GM10266 (cell line): Measurements from ENCODE around the gene CADM3.

ENCODE experiments used
- DNase-seq: peaks from one replicate; pipeline ENCODE4 v3.0.0; 2012; ENCODE audit errors: extremely low spot score
- TF ChIP-seq, protein P1 (sequence below): IDR thresholded peaks from 2 replicates; pipeline ENCODE4 v1.5.1; 2012; ENCODE audit warnings: mild to moderate bottlenecking, low read depth; ENCODE audit not compliant: control insufficient read depth, insufficient read depth; ENCODE audit errors: missing control alignments

Gene CADM3

DNA sequence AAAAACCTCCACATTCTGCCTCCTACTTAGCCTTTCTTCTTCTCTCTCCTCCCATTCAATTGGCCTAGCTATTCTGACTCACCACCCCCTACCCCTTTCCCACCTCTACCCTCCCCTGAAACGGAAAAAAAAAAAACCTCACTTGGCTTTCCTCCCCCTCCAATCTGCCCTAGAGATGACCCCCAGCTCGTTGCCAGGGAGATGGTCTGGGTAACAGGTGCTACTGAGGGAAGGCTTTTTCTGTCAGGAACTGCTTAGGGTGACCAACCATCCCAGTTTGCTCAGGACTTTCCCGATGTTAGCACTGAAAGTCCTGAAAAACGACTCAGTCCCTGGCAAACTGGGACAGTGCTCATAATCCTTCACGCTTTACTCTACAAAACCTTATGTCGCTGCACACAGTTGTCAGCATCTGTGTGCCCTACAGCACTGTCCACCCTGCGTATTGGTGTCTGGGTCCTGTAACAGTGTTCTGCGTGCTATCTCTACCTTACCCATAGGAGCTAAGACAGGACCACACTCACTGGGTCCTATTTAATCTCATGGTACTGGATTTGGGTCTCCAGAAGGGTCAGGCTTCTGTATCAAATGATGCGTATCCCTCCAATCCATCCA is 7.7 kb upstream of the CADM3 start:
- TF ChIP-seq, protein P1, sequence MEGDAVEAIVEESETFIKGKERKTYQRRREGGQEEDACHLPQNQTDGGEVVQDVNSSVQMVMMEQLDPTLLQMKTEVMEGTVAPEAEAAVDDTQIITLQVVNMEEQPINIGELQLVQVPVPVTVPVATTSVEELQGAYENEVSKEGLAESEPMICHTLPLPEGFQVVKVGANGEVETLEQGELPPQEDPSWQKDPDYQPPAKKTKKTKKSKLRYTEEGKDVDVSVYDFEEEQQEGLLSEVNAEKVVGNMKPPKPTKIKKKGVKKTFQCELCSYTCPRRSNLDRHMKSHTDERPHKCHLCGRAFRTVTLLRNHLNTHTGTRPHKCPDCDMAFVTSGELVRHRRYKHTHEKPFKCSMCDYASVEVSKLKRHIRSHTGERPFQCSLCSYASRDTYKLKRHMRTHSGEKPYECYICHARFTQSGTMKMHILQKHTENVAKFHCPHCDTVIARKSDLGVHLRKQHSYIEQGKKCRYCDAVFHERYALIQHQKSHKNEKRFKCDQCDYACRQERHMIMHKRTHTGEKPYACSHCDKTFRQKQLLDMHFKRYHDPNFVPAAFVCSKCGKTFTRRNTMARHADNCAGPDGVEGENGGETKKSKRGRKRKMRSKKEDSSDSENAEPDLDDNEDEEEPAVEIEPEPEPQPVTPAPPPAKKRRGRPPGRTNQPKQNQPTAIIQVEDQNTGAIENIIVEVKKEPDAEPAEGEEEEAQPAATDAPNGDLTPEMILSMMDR, result no peak

DNA sequence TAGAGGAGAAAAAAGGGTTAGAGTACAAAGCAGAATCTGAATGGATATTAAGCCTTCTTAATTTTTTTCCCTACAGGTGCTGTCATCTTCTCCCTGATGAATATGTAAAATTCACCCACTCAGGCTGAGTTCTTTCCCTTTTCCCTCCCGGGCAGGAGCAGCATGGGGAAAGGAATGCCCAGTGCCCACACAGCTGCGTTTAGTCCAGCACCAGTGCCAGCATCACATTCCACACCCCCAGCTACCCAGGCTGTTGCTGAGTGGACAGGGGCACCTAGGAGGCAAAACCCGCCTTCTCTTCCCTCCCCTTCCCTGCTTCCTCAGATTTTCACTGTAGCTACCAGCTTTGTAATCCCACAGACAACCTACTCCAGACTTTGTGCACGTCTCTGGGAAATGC is 3.4 kb upstream of the CADM3 start:
- DNase-seq, result no peak
- TF ChIP-seq, protein P1, result no peak

More for the DNA sequence above, 7.7 kb upstream of the CADM3 start:
- no peak for DNase-seq

- TF ChIP-seq, protein P1, result no peak
- DNase-seq, result no peak
These were observed 776 bp upstream of the CADM3 start for GRCh38 chr1:159170639-159171038.

GRCh38 chr1:159171688-159172501 is 480 bp downstream of the CADM3 start:
- DNase-seq, result no peak
- TF ChIP-seq, protein P1, result no peak

DNA sequence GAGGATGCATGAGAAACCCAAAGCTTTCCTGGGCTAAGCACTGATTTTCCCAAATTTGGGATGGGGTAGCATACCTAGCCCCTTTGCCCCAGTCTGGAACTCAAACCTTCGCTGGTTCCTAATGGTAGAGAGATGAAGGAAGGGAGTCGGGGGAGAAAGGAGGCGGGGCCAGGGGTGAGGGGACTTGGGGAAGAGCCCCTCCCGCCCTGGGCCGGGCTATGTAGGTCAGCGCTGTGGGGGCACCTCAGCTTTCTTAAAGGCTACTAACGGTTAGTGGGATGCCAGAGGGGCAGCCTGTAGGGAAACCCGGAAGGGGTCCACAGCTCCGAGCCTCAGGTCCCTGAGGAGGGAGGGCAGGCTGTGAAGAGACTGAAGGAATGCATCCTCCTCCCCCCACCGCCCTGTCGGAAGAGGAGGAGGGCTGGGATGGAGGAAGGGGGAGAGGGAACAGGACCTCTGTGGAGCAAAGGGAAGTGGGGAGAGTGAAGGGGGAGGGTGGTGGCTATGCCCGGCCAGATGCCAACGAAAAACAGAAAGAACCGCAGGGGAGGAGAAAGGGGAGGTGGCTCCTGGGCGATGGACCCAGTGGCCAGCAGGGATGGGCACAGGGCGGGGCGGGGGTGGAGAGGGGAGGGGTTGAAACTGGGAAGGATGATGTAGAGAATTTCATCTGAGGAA is 1.3 kb downstream of the CADM3 start:
- no peak for DNase-seq
- TF ChIP-seq, protein P1, result no peak

DNA sequence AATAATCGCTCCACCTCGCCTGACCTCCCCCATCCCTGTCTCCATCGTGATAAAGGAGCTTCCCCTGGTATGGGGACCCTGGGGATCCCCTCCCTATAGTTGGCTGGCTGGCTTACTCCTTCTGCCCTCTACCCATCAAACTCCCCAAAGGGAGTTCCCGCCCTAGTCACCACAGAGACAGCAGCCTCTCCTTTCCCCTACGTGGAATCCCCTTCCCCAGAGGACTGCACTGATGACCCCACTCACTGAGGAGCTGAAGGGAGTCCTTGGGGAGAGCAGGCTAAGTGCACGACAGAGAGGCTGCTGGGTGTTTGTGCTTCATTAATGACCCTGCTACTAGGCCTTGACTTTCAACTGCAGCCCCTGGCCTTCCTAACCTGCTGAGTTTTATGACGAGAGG is 1.9 kb downstream of the CADM3 start:
- peak; percentile 26 for DNase-seq
- TF ChIP-seq, protein P1, result no peak
